Heart left ventricle (tissue), 16 donors: ENCODE measurements around the gene MITF. TPM values are rescaled to one million over a fixed set of nuclear protein-coding genes. Genes with fewer than 3 reads are reported as not detected.

ENCODE experiments used
- ATAC-seq, 4 donors: fragments of 200-7000 bp; cut with Tn5 transposase; one replicate each; pipeline ENCODE4 v1.9.1; 2020 to 2022; ENCODE audit warnings: moderate library complexity in 4 of 4, mild to moderate bottlenecking in 3 of 4, moderate number of reproducible peaks in 1 of 4
- DNase-seq, 5 donors: peaks; one replicate each; pipeline ENCODE4 v3.0.0-alpha.2; 2020
- H3K27ac ChIP-seq, 12 donors: fragments of 200-600 bp; sonication (generic) in 4 of 12; one replicate each; pipeline versions ENCODE4 v1.5.0 to v1.8.0; 2016 to 2022; ENCODE audit warnings: mild to moderate bottlenecking in 2 of 12
- H3K27me3 ChIP-seq, 9 donors: fragments of 200-600 bp; sonication (generic) in 2 of 9; one replicate each; pipeline versions ENCODE4 v1.5.1 to v1.8.0; 2016 to 2022; ENCODE audit warnings: mild to moderate bottlenecking in 3 of 9
- H3K36me3 ChIP-seq, 9 donors: fragments of 200-600 bp; sonication (generic) in 2 of 9; one replicate each; pipeline versions ENCODE4 v1.5.0 to v1.8.0; 2018 to 2022; ENCODE audit warnings: mild to moderate bottlenecking in 2 of 9
- H3K4me1 ChIP-seq, 12 donors: fragments of 200-600 bp; sonication (generic) in 4 of 12; one replicate each; pipeline versions ENCODE4 v1.5.0 to v1.8.0; 2016 to 2022; ENCODE audit warnings: mild to moderate bottlenecking in 3 of 12
- H3K4me3 ChIP-seq, 12 donors: fragments of 200-600 bp; sonication (generic) in 4 of 12; one replicate each; pipeline versions ENCODE4 v1.5.0 to v1.8.0; 2017 to 2022; ENCODE audit warnings: mild to moderate bottlenecking in 9 of 12, moderate library complexity in 4 of 12
- H3K9me3 ChIP-seq, 12 donors: fragments of 200-600 bp; sonication (generic) in 4 of 12; one replicate each; pipeline versions ENCODE4 v1.5.0 to v1.8.0; 2016 to 2022; ENCODE audit warnings: mild to moderate bottlenecking in 1 of 12
- POLR2A ChIP-seq, 2 donors: fragments of 450-650 bp; IDR thresholded peaks; one replicate each; pipeline ENCODE4 v1.6.1; 2017; ENCODE audit warnings: antibody characterized with exemption in 2 of 2, mild to moderate bottlenecking in 2 of 2, moderate library complexity in 2 of 2
- WGBS, 4 donors: extraction: QIAGEN DNeasy Blood & Tissue Kit in 2 of 4; methylation state at CpG; one replicate each; pipeline versions ENCODE4 v1.1.5 to v1.1.7; 2013 to 2018; 5-methylcytosine and 5-hydroxymethylcytosine counted together
- intact Hi-C, 10 donors: fragments of 100-400 bp; cut with DNase I; formaldehyde crosslinking; loops; one replicate each; pipeline versions ENCODE4 v1.11.1 to v1.14.2; 2022
- polyA plus RNA-seq, 2 donors: library from polyadenylated mRNA; stranded (reverse); fragments of 200-250 nt; gene quantifications; one replicate each; pipeline ENCODE4 v1.2.3, GENCODE V29; 2013
- total RNA-seq, 9 donors: library from RNA; depleted of rRNA in 2 of 9; stranded (reverse); fragments of >200 nt in 2 of 9; fragmentation: NEBNext Ultra II Directional in 3 of 9; extraction: Animal tissue kit (Norgen Biotek cat#: 25700) in 3 of 9; gene quantifications; one replicate each; pipeline versions ENCODE4 v1.1.0 to v1.2.4, GENCODE V29; 2016 to 2023
- TF ChIP-seq, protein P1 (sequence below), 12 donors: fragments of 200-600 bp; sonication (generic) in 4 of 12; IDR thresholded peaks; one replicate each; pipeline versions ENCODE4 v1.5.0 to v1.8.0; 2018 to 2022; ENCODE audit warnings: antibody characterized with exemption in 12 of 12, mild to moderate bottlenecking in 5 of 12
- donor health status: ischemic (EF 13 %, LVEDD 7.1; RV severe dilation, severe dysfunction).
- donor health status: healthy with polysubstance abuse.
- donor health status: DM: no; HTN: yes; CAD: no.
- donor health status: DM: no; HTN: no; CAD: no.
- donor health status: ischemic (EF 25% LVEDD 6.9; RV normal size, moderate dysfunction).
- donor health status: ischemic (EF 25% LVEDD 5.7; RV mildly dilated, moderate dysfunction).
- donor health status: healthy.
- donor health status: DM: yes; HTN: yes; CAD: no.
- donor health status: ischemic (EF 35%, LVEDD 5.7; RV mildly dilated, moderate dysfunction).
- donor health status: nonischemic (EF 11% LVEDD 7.7; RV severe dilation, severe dysfunction).
- donor health status: DM: yes; HTN: yes; CAD: no.
- donor health status: PGD.
- donor health status: ischemic (EF 29% LVEDD 5.4; RV normal size, mild dysfunction).
- donor health status: nonischemic (EF 23%, LVEDD 6.1; RV moderate dilation, normal function).

The MITF gene
- total and polyA plus RNA-seq, 11 donors = 17.9 to 114 (median 81.1) TPM

DNA sequence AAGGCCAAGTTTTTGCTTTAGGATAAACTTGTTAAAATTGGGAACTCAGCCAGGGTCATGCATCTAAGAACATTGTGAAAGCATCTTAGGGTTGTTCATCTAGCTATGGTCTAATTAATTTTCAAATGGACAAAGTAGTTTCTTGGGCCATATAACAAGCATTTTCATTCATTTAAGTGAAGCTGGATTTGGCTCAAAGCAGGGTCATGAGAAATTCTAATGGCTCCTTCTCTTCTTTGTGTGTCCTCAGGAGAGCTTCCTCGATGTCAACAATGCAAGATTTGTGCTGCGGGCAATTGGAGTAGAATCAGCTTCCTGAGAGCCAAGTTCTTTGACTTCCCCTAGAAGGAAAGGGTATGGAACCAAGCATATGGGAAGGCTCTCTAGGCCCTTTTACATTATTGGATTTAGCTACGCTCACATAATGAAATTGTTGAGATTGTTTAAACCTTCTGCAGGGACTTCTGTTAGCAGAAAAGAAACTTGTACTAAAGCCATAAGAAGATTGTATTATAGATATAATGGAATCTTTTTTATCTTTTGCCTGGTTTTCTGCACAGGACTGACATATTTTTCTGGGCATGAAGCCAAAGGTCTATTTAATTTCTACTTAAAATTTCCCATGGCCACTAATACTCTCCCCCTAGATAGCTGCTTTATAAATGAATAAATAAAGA, 258.5 kb downstream of the MITF start:
- peak overlapping the region in 2 of 12 donors; percentile 2 to 64 for H3K27ac ChIP-seq

DNA sequence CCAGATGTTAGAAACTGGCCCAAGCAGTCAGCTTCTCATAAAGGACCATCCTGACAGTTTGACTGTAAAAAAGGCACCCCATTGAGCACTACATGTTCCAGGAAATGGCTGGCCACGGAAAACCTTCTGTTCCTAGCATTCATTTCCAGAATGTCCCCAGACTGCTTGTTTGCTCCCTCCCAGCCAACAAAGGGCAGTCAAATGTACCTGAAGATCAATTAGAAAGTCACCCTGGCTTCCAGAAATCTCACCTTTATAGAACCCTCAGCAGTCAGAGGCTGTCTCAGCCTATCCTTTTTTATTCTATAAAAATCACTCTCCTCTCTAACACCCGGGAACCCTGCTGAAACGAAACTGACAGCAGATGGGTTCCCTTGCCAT, 259.5 kb downstream of the MITF start:
- no peaks in the 10 kb centered on the region for H3K4me1 ChIP-seq
- intact Hi-C loops = no loop called here
- peak overlapping the region in 4 of 12 donors; percentile 39 to 64 (median 44) for H3K27ac ChIP-seq
- ATAC-seq (peak in 1 of 4 donors; percentile 41), DNase-seq (no peak)
- TF ChIP-seq POLR2A (IDR thresholded peaks at IDR 0.05) = no peak
- TF ChIP-seq, protein P1, sequence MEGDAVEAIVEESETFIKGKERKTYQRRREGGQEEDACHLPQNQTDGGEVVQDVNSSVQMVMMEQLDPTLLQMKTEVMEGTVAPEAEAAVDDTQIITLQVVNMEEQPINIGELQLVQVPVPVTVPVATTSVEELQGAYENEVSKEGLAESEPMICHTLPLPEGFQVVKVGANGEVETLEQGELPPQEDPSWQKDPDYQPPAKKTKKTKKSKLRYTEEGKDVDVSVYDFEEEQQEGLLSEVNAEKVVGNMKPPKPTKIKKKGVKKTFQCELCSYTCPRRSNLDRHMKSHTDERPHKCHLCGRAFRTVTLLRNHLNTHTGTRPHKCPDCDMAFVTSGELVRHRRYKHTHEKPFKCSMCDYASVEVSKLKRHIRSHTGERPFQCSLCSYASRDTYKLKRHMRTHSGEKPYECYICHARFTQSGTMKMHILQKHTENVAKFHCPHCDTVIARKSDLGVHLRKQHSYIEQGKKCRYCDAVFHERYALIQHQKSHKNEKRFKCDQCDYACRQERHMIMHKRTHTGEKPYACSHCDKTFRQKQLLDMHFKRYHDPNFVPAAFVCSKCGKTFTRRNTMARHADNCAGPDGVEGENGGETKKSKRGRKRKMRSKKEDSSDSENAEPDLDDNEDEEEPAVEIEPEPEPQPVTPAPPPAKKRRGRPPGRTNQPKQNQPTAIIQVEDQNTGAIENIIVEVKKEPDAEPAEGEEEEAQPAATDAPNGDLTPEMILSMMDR (IDR thresholded peaks at IDR 0.05) = no peak
- 34 to 57% (median 44%) methylated on average over 3 of the region's 3 CpGs for WGBS, 4 donors
- no peaks in the 10 kb centered on the region for H3K27me3 ChIP-seq
- peaks cover 0 to 9% (median 0%) of the 10 kb centered on the region in 12 donors for H3K9me3 ChIP-seq
- H3K4me3 ChIP-seq = peak overlapping the region in 10 of 12 donors; percentile 4 to 54 (median 31)
- H3K36me3 ChIP-seq = no peaks in the 10 kb centered on the region

More for the DNA sequence above, 258.5 kb downstream of the MITF start:
- ATAC-seq (no peak), DNase-seq (no peak)
- Histone ChIP-seq H3K36me3 (no peaks in the 10 kb centered on the region), H3K27me3 (no peaks in the 10 kb centered on the region), H3K4me3 (no peak overlapping the region), H3K4me1 (peaks cover 0 to 3% (median 0%) of the 10 kb centered on the region in 12 donors), H3K9me3 (peaks cover 0 to 4% (median 0%) of the 10 kb centered on the region in 12 donors)
- intact Hi-C loops = no loop called here
- TF ChIP-seq, protein P1 (IDR thresholded peaks at IDR 0.05) = no peak
- TF ChIP-seq POLR2A (IDR thresholded peaks at IDR 0.05) = no peak
- WGBS, 4 donors = 42 to 57% (median 47%) methylated on average over 3 of the region's 3 CpGs

DNA sequence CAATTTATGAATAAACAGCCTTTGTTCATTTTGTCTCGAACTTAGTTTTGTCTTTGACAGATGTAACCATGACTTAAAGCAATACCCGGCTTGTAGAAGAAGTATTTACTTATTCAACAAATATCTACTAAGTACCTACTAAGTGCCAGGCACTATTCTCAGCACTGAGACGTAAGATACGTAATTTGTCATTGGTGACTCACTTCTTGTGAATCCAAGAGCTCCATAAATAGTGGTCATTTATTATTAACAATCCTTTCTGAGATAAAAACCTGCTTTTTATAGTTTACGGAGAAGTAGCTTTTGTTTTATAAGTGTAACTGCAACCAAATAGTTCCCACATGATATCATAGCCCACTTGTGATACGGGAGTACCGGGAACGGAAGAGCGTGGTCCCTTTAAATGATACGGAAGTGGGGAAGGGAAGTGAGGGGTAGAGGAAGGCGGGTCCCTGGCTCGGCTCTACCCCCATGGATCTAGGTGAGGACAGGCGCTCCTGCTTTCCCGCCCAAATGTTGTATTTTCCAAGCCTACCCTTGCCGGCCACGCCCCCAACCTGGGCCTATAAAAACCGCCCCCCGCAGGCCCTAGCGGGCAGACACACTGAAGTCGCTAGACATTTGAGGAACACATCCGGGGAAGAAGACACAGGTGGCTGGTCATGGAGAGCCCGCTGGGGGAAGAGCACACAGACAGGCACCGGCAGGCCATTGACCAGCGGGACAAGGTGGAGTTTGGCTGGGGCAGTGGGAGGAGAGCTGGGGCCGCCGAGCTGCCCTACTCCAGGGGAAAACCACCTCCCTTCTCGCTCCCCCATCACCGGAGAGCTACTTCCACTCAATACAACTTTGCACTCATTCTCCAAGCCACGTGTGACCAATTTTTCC, 260.1 kb downstream of the MITF start, which contains the start of gene SAMMSON:
SAMMSON (plus strand) TSS at position 594 of the 888 bp plus-strand sequence.
- DNase-seq = peak in 2 of 5 donors; percentile 28 to 46
- 79 to 81% (median 81%) methylated on average over 29 of the region's 29 CpGs for WGBS, 4 donors

More for the DNA sequence above, 260.1 kb downstream of the MITF start, which contains the start of gene SAMMSON:
- Histone ChIP-seq H3K27ac (peak within 1 kb of the TSS in 5 of 12 donors; percentile 7 to 64 (median 43)), H3K9me3 (peaks cover 0 to 9% (median 0%) of the 10 kb centered on the region in 12 donors), H3K36me3 (no peaks in the 10 kb centered on the region), H3K27me3 (no peaks in the 10 kb centered on the region), H3K4me3 (peak within 1 kb of the TSS in 10 of 12 donors; percentile 4 to 54 (median 31)), H3K4me1 (no peaks in the 10 kb centered on the region)
- TF ChIP-seq, protein P1 (IDR thresholded peaks at IDR 0.05) = no peak
- TF ChIP-seq POLR2A (IDR thresholded peaks at IDR 0.05) = no peak
- ATAC-seq = peak in 3 of 4 donors; percentile 46 to 72 (median 56)
- intact Hi-C loops = no loop called here
